Neuron (in vitro differentiated cells): ENCODE data around the gene KRTAP5-1.

ENCODE experiments used
- H2AFZ ChIP-seq: one replicate; pipeline ENCODE4 v1.6.1; 2013; ENCODE audit warnings: low read depth, mild to moderate bottlenecking, inconsistent platforms, low read length, moderate library complexity
- H3K27me3 ChIP-seq: one replicate; pipeline ENCODE4 v1.6.1; 2013; ENCODE audit warnings: low read length; ENCODE audit not compliant: insufficient read depth
- H3K36me3 ChIP-seq: one replicate; pipeline ENCODE4 v1.6.1; 2013; ENCODE audit warnings: low read length; ENCODE audit not compliant: insufficient read depth
- H3K4me1 ChIP-seq: one replicate; pipeline ENCODE4 v1.6.1; 2013; ENCODE audit warnings: low read length; ENCODE audit not compliant: insufficient read depth
- H3K4me3 ChIP-seq: 2 replicates; pipeline ENCODE4 v1.5.1; 2013; ENCODE audit warnings: mild to moderate bottlenecking, low read length, moderate library complexity
- H3K9me3 ChIP-seq: one replicate; pipeline ENCODE4 v1.6.1; 2013; ENCODE audit warnings: low read length

KRTAP5-1 gene

GRCh38 chr11:1547467-1548098 lies 37.5 kb downstream of the KRTAP5-1 start:
- Histone ChIP-seq H2AFZ (no peak overlapping the region), H3K27me3 (peaks cover 71% of the 10 kb centered on the region), H3K36me3 (no peaks in the 10 kb centered on the region), H3K4me1 (peaks cover 3% of the 10 kb centered on the region), H3K4me3 (no peak overlapping the region), H3K9me3 (peaks cover 2% of the 10 kb centered on the region)

GRCh38 chr11:1546536-1547466 lies 38.3 kb downstream of the KRTAP5-1 start:
- Histone ChIP-seq H3K4me3 (no peak overlapping the region), H2AFZ (no peak overlapping the region), H3K27me3 (peaks cover 76% of the 10 kb centered on the region)

GRCh38 chr11:1546077-1546535 lies 39.0 kb downstream of the KRTAP5-1 start:
- Histone ChIP-seq H2AFZ (no peak overlapping the region), H3K4me3 (no peak overlapping the region), H3K4me1 (peaks cover 5% of the 10 kb centered on the region), H3K9me3 (peaks cover 2% of the 10 kb centered on the region), H3K36me3 (no peaks in the 10 kb centered on the region), H3K27me3 (peaks cover 83% of the 10 kb centered on the region)

More at GRCh38 chr11:1546536-1547466, 38.3 kb downstream of the KRTAP5-1 start:
- Histone ChIP-seq H3K9me3 (peaks cover 2% of the 10 kb centered on the region), H3K4me1 (peaks cover 3% of the 10 kb centered on the region), H3K36me3 (no peaks in the 10 kb centered on the region)

GRCh38 chr11:1545432-1545831 lies 39.7 kb downstream of the KRTAP5-1 start:
- Histone ChIP-seq H3K4me1 (peaks cover 5% of the 10 kb centered on the region), H3K27me3 (peaks cover 85% of the 10 kb centered on the region), H2AFZ (no peak overlapping the region), H3K4me3 (no peak overlapping the region), H3K36me3 (no peaks in the 10 kb centered on the region), H3K9me3 (peaks cover 2% of the 10 kb centered on the region)

- peaks cover 84% of the 10 kb centered on the region for H3K27me3 ChIP-seq
- no peak overlapping the region for H3K4me3 ChIP-seq
- no peaks in the 10 kb centered on the region for H3K36me3 ChIP-seq
- no peak overlapping the region for H2AFZ ChIP-seq
- H3K9me3 ChIP-seq: peaks cover 2% of the 10 kb centered on the region
- H3K4me1 ChIP-seq: peaks cover 5% of the 10 kb centered on the region
Measured at GRCh38 chr11:1544536-1544935, 40.5 kb downstream of the KRTAP5-1 start.

GRCh38 chr11:1543606-1544263 lies 41.3 kb downstream of the KRTAP5-1 start:
- Histone ChIP-seq H3K4me1 (peaks cover 5% of the 10 kb centered on the region), H3K4me3 (no peak overlapping the region), H3K36me3 (no peaks in the 10 kb centered on the region), H3K9me3 (no peaks in the 10 kb centered on the region), H3K27me3 (peaks cover 76% of the 10 kb centered on the region), H2AFZ (no peak overlapping the region)

GRCh38 chr11:1542267-1542666 lies 42.8 kb downstream of the KRTAP5-1 start:
- Histone ChIP-seq H3K4me1 (peaks cover 5% of the 10 kb centered on the region), H2AFZ (no peak overlapping the region), H3K36me3 (no peaks in the 10 kb centered on the region), H3K27me3 (peaks cover 74% of the 10 kb centered on the region), H3K4me3 (no peak overlapping the region), H3K9me3 (no peaks in the 10 kb centered on the region)

GRCh38 chr11:1541474-1542204 lies 43.4 kb downstream of the KRTAP5-1 start:
- Histone ChIP-seq H3K9me3 (no peaks in the 10 kb centered on the region), H3K4me1 (peaks cover 2% of the 10 kb centered on the region), H3K4me3 (no peak overlapping the region), H2AFZ (no peak overlapping the region), H3K36me3 (no peaks in the 10 kb centered on the region), H3K27me3 (peaks cover 67% of the 10 kb centered on the region)

- H3K4me1 ChIP-seq: peaks cover 2% of the 10 kb centered on the region
- H3K36me3 ChIP-seq: no peaks in the 10 kb centered on the region
- no peaks in the 10 kb centered on the region for H3K9me3 ChIP-seq
- peaks cover 53% of the 10 kb centered on the region for H3K27me3 ChIP-seq
- no peak overlapping the region for H2AFZ ChIP-seq
- H3K4me3 ChIP-seq: no peak overlapping the region
Measured at GRCh38 chr11:1540074-1540473, 45.0 kb downstream of the KRTAP5-1 start.

GRCh38 chr11:1538153-1538552 lies 46.9 kb downstream of the KRTAP5-1 start:
- Histone ChIP-seq H3K4me1 (peaks cover 2% of the 10 kb centered on the region), H3K36me3 (no peaks in the 10 kb centered on the region), H3K9me3 (no peaks in the 10 kb centered on the region), H3K27me3 (peaks cover 33% of the 10 kb centered on the region), H2AFZ (no peak overlapping the region), H3K4me3 (no peak overlapping the region)

- no peak overlapping the region for H3K4me3 ChIP-seq
- H2AFZ ChIP-seq: no peak overlapping the region
- no peaks in the 10 kb centered on the region for H3K4me1 ChIP-seq
- H3K36me3 ChIP-seq: no peaks in the 10 kb centered on the region
- peaks cover 19% of the 10 kb centered on the region for H3K27me3 ChIP-seq
- no peaks in the 10 kb centered on the region for H3K9me3 ChIP-seq
Measured at GRCh38 chr11:1536065-1536843, 48.8 kb downstream of the KRTAP5-1 start.

GRCh38 chr11:1534682-1535081 lies 50.4 kb downstream of the KRTAP5-1 start:
- no peaks in the 10 kb centered on the region for H3K36me3 ChIP-seq
- no peaks in the 10 kb centered on the region for H3K9me3 ChIP-seq
- no peak overlapping the region for H2AFZ ChIP-seq
- no peaks in the 10 kb centered on the region for H3K4me1 ChIP-seq
- peaks cover 12% of the 10 kb centered on the region for H3K27me3 ChIP-seq
- no peak overlapping the region for H3K4me3 ChIP-seq
